ENCODE data around the gene WDR36.
"Not testable (repeated sequence)": the region's sequence is repeated elsewhere in the genome, so short reads cannot be mapped to it uniquely, and the experiment has no call there.

The WDR36 gene

GRCh38 chr5:111134864-111135263, 42.7 kb downstream of the WDR36 start:
- no peak for DNase-seq

GRCh38 chr5:111135363-111135762, 43.2 kb downstream of the WDR36 start:
- no peak for DNase-seq

GRCh38 chr5:111135946-111136345, 43.8 kb downstream of the WDR36 start:
- DNase-seq: no peak

GRCh38 chr5:111138096-111138495, 45.9 kb downstream of the WDR36 start:
- no peak for DNase-seq

- DNase-seq: not testable (repeated sequence)
These were observed 49.3 kb downstream of the WDR36 start for GRCh38 chr5:111141471-111141870.

GRCh38 chr5:111142932-111143331, 50.8 kb downstream of the WDR36 start:
- no peak for DNase-seq

- no peak for DNase-seq
These were observed 51.8 kb downstream of the WDR36 start for GRCh38 chr5:111143910-111144309.

GRCh38 chr5:111144352-111144930, 52.3 kb downstream of the WDR36 start:
- DNase-seq: no peak

- DNase-seq: no peak
These were observed 53.9 kb downstream of the WDR36 start for GRCh38 chr5:111146053-111146452.

- no peak for DNase-seq
These were observed 55.4 kb downstream of the WDR36 start for GRCh38 chr5:111147502-111147901.

GRCh38 chr5:111151998-111152397, 59.9 kb downstream of the WDR36 start:
- DNase-seq: no peak

GRCh38 chr5:111153483-111153882, 61.3 kb downstream of the WDR36 start:
- DNase-seq: no peak

GRCh38 chr5:111153945-111154344, 61.8 kb downstream of the WDR36 start:
- no peak for DNase-seq

GRCh38 chr5:111158105-111158744, 66.1 kb downstream of the WDR36 start:
- DNase-seq: peak in 51 of 56 donors; percentile 1 to 91 (median 43)

GRCh38 chr5:111159845-111160244, 67.7 kb downstream of the WDR36 start:
- DNase-seq: no peak

GRCh38 chr5:111163000-111163399, 70.9 kb downstream of the WDR36 start:
- no peak for DNase-seq

- no peak for DNase-seq
These were observed 72.9 kb downstream of the WDR36 start for GRCh38 chr5:111165058-111165457.

GRCh38 chr5:111167551-111167950, 75.4 kb downstream of the WDR36 start:
- DNase-seq: no peak

GRCh38 chr5:111168608-111169007, 76.5 kb downstream of the WDR36 start:
- DNase-seq: no peak

GRCh38 chr5:111169269-111169668, 77.1 kb downstream of the WDR36 start:
- no peak for DNase-seq

- no peak for DNase-seq
These were observed 78.1 kb downstream of the WDR36 start for GRCh38 chr5:111170279-111170678.

GRCh38 chr5:111172504-111172903, 80.4 kb downstream of the WDR36 start:
- DNase-seq: no peak

GRCh38 chr5:111173476-111173875, 81.3 kb downstream of the WDR36 start:
- no peak for DNase-seq
